SK-N-MC (cell line): ENCODE data around the gene ZFR.

ENCODE experiments used
- EZH2 ChIP-seq: fragments of 200-600 bp; sonication (generic); IDR thresholded peaks from one replicate; pipeline ENCODE4 v1.6.1; 2017; ENCODE audit warnings: antibody characterized with exemption
- POLR2AphosphoS5 ChIP-seq: IDR thresholded peaks from 2 replicates; pipeline ENCODE4 v1.6.1; 2012; ENCODE audit warnings: mild to moderate bottlenecking, low read depth, low read length, borderline replicate concordance

DNA sequence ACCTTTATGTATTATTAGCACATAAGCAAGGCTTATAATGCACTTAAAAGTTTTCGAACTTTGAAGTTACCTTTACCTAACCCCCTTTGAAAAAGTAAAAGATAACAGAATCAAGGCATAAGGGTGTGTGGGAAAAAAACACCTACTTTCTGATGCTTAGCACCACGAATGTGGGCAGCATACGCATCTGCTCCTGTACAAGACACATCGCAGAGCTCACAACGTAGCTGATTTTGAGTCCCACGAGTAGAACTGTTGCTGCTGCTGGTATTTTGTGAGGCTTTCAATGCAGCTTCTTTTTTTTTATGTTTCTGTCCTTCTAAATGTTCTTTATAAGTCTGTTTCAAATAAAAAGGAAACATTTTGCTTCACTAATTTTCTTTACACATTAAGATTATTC lies 40.8 kb downstream of the ZFR start:
- TF ChIP-seq POLR2AphosphoS5 (no peak), EZH2 (no peak)
